Measurements from ENCODE around the gene HYAL3. TPM values are rescaled to one million over a fixed set of nuclear protein-coding genes. Genes with fewer than 3 reads are reported as not detected.

Gene HYAL3
- total and polyA plus RNA-seq, 2 of the 13 experiments (the other 11 are each of a cell fraction or from before 2014, with no cell fraction given) = 5.5 to 10.4 TPM

GRCh38 chr3:50299929-50300680, 900 bp upstream of the HYAL3 start:
- Histone ChIP-seq H4K20me1 (ENCODE audit: insufficient read depth, low read length) (peaks cover 11% of the 10 kb centered on the region), H3K79me2 (ENCODE audit: insufficient read depth, low read length) (peaks cover 36% of the 10 kb centered on the region), H3K9me3 (ENCODE audit: low read length) (no peaks in the 10 kb centered on the region), H3K9ac (ENCODE audit: insufficient read depth, low read depth, low read length) (peak overlapping the region; percentile 63), H3K27me3 (ENCODE audit: control insufficient read depth in 1 of 2, insufficient read depth in 2 of 2, low read length in 2 of 2) (no peaks in the 10 kb centered on the region; a peak in 1 of 5 replicates), H3K4me3 (replicated peaks in 1 of 3; ENCODE audit: insufficient read depth in 1 of 3, low read depth in 2 of 3, low read length in 3 of 3) (peak overlapping the region; percentile 48 to 53 (median 50)), H3K4me1 (ENCODE audit: insufficient read depth, low read length) (peaks cover 61% of the 10 kb centered on the region), H3K36me3 (replicated peaks in 1 of 2; ENCODE audit: control insufficient read depth in 1 of 2, insufficient read depth in 2 of 2, low read length in 2 of 2) (peaks cover 1 to 3% of the 10 kb centered on the region in 2 experiments; a peak in 2 of 5 replicates), H2AFZ (ENCODE audit: low read length) (no peak overlapping the region), H3K27ac (ENCODE audit: extremely low read length, insufficient read depth, low read length) (peak overlapping the region; percentile 87), H3K4me2 (ENCODE audit: low read depth, low read length) (peak overlapping the region; percentile 86)
- intact Hi-C loops (cut with micrococcal nuclease; ENCODE audit: unreplicated experiment) = loop anchor here (1.0 to 5.0 kb wide), 2 partner anchors 21 to 38 kb away; no protein-coding TSS in a partner anchor
- CTCF ChIA-PET (ENCODE audit: low intra/inter-chr PET ratio, low total read pairs) = interaction anchor here (1.5 kb wide), 1 partner anchor 21 kb away, joined by 3 read pairs; no protein-coding TSS in a partner anchor
- WGBS (ENCODE audit: low lambda C conversion rate) = 66% methylated on average over 11 of the region's 12 CpGs
- FAIRE-seq = no peak
- in situ Hi-C loops (cut with HindIII; ENCODE audit: extremely low pct_ligation_motif_present, low pct_unique_long_range_greater_than_20kb) = no loop called here
- ATAC-seq = no peak
- POLR2A ChIA-PET = interaction anchor here (0.5 to 7.9 kb wide), 26 partner anchors 7 to 105 kb away, joined by 3 to 222 read pairs (median 6); partner anchors contain the start of genes CYB561D2, GNAI2, HYAL2 and IFRD2
- BruUV-seq (replicated peaks) = TSS peak; percentile 92
- DNase-seq (ENCODE audit: low spot score) = no peak
- no peak for TF ChIP-seq PAF1 (CRISPR knock-in tag; IDR thresholded peaks at IDR 0.05)
- TF ChIP-seq THRA (CRISPR knock-in tag; IDR thresholded peaks at IDR 0.05; ENCODE audit: borderline replicate concordance) = no peak
- TF ChIP-seq MEIS1 (CRISPR knock-in tag; IDR thresholded peaks at IDR 0.05; ENCODE audit: borderline replicate concordance) = no peak
- no peak for TF ChIP-seq HIVEP1 (CRISPR knock-in tag; IDR thresholded peaks at IDR 0.05)
- no peak for TF ChIP-seq EED (CRISPR knock-in tag; IDR thresholded peaks at IDR 0.05)
- no peak for TF ChIP-seq HIC2 (CRISPR knock-in tag; IDR thresholded peaks at IDR 0.05; ENCODE audit: low read depth)
- no peak; the same call in 1 of the 2 replicates for TF ChIP-seq AKAP8 (CRISPR knock-in tag; IDR thresholded peaks at IDR 0.05)
- no peak for TF ChIP-seq MXD4 (CRISPR knock-in tag; IDR thresholded peaks at IDR 0.05)
- no peak for TF ChIP-seq PAWR (CRISPR knock-in tag; IDR thresholded peaks at IDR 0.05; ENCODE audit: borderline replicate concordance)
- TF ChIP-seq E2F5 (CRISPR knock-in tag; conservative IDR thresholded peaks at IDR 0.05) = no peak
- no peak for TF ChIP-seq ZNF644 (CRISPR knock-in tag; IDR thresholded peaks at IDR 0.05; ENCODE audit: low read depth)
- no peak for TF ChIP-seq ZNF646 (CRISPR knock-in tag; IDR thresholded peaks at IDR 0.05)
- TF ChIP-seq ZFP37 (CRISPR knock-in tag; IDR thresholded peaks at IDR 0.05; ENCODE audit: borderline replicate concordance) = no peak
